Prostate gland (tissue), 2 donors: ENCODE measurements around the gene ADIPOQ. TPM values are rescaled to one million over a fixed set of nuclear protein-coding genes. Genes with fewer than 3 reads are reported as not detected.
"Not testable (repeated sequence)": the region's sequence is repeated elsewhere in the genome, so short reads cannot be mapped to it uniquely, and the experiment has no call there.

ENCODE experiments used
- DNase-seq: peaks from one replicate; pipeline ENCODE4 v3.0.0-alpha.2; 2019; ENCODE audit warnings: low spot score
- H3K27ac ChIP-seq, 2 donors: fragments of 200-600 bp; sonication (generic); 2 replicates each; pipeline ENCODE4 v1.5.1; 2017 to 2019
- H3K27me3 ChIP-seq: fragments of 200-600 bp; sonication (generic); replicated peaks from 2 replicates; pipeline ENCODE4 v1.5.1; 2019; ENCODE audit not compliant: insufficient read depth
- H3K36me3 ChIP-seq, 2 donors: fragments of 200-600 bp; sonication (generic); 1 replicate in 1 of 2; 2 replicates in 1 of 2; pipeline versions ENCODE4 v1.5.1 to v1.8.1; 2017 to 2019
- H3K4me1 ChIP-seq: fragments of 200-600 bp; sonication (generic); replicated peaks from 2 replicates; pipeline ENCODE4 v1.5.1; 2019
- H3K4me3 ChIP-seq, 2 donors: fragments of 200-600 bp; sonication (generic); 2 replicates each; pipeline ENCODE4 v1.5.1; 2017 to 2019
- H3K9me3 ChIP-seq: fragments of 200-600 bp; sonication (generic); 2 replicates; pipeline ENCODE4 v1.5.1; 2017
- POLR2A ChIP-seq: fragments of 450-650 bp; IDR thresholded peaks from one replicate; pipeline ENCODE4 v1.6.1; 2016; ENCODE audit warnings: antibody characterized with exemption, mild to moderate bottlenecking
- POLR2AphosphoS5 ChIP-seq: sonication (generic); formaldehyde crosslinking; IDR thresholded peaks from one replicate; pipeline ENCODE4 v1.6.1; 2017; ENCODE audit warnings: antibody characterized with exemption
- WGBS: methylation state at CpG from one replicate; pipeline ENCODE4 v1.1.5; 2018; 5-methylcytosine and 5-hydroxymethylcytosine counted together
- intact Hi-C: fragments of 100-400 bp; cut with DNase I; formaldehyde crosslinking; loops from one replicate; pipeline ENCODE4 v1.14.2; 2022
- total RNA-seq, 2 donors: library from RNA; depleted of rRNA; stranded (reverse); fragments of >200 nt; gene quantifications; one replicate each; pipeline ENCODE4 v1.1.0, GENCODE V29; 2016
- TF ChIP-seq, protein P1 (sequence below), 4 experiments: fragments of 200-600 bp in 2 of 4; fragments of 450-650 bp in 2 of 4; sonication (generic) in 2 of 4; IDR thresholded peaks; 1 replicate in 3 of 4; 2 replicates in 1 of 4; pipeline ENCODE4 v1.5.1; 2016 to 2019; ENCODE audit warnings: antibody characterized with exemption in 4 of 4, mild to moderate bottlenecking in 2 of 4, moderate library complexity in 2 of 4

The ADIPOQ gene
- total RNA-seq: not detected

GRCh38 chr3:186842426-186843038 lies at the start of gene ADIPOQ:
ADIPOQ (plus strand) TSS chr3:186842710; CDS start chr3:186853059, 10,349 bp downstream.
- Histone ChIP-seq H3K4me3 (no peak within 1 kb of the TSS), H3K36me3 (no peaks in the 10 kb centered on the region), H3K4me1 (peaks cover 4% of the 10 kb centered on the region), H3K27ac (no peak within 1 kb of the TSS), H3K9me3 (no peaks in the 10 kb centered on the region), H3K27me3 (no peaks in the 10 kb centered on the region)
- TF ChIP-seq, protein P1, sequence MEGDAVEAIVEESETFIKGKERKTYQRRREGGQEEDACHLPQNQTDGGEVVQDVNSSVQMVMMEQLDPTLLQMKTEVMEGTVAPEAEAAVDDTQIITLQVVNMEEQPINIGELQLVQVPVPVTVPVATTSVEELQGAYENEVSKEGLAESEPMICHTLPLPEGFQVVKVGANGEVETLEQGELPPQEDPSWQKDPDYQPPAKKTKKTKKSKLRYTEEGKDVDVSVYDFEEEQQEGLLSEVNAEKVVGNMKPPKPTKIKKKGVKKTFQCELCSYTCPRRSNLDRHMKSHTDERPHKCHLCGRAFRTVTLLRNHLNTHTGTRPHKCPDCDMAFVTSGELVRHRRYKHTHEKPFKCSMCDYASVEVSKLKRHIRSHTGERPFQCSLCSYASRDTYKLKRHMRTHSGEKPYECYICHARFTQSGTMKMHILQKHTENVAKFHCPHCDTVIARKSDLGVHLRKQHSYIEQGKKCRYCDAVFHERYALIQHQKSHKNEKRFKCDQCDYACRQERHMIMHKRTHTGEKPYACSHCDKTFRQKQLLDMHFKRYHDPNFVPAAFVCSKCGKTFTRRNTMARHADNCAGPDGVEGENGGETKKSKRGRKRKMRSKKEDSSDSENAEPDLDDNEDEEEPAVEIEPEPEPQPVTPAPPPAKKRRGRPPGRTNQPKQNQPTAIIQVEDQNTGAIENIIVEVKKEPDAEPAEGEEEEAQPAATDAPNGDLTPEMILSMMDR (IDR thresholded peaks at IDR 0.05): no peak
- TF ChIP-seq POLR2AphosphoS5 (no peak), POLR2A (no peak)
- intact Hi-C loops: no loop called here
- no peak for DNase-seq
- WGBS: 88% methylated on average over 7 of the region's 7 CpGs

DNA sequence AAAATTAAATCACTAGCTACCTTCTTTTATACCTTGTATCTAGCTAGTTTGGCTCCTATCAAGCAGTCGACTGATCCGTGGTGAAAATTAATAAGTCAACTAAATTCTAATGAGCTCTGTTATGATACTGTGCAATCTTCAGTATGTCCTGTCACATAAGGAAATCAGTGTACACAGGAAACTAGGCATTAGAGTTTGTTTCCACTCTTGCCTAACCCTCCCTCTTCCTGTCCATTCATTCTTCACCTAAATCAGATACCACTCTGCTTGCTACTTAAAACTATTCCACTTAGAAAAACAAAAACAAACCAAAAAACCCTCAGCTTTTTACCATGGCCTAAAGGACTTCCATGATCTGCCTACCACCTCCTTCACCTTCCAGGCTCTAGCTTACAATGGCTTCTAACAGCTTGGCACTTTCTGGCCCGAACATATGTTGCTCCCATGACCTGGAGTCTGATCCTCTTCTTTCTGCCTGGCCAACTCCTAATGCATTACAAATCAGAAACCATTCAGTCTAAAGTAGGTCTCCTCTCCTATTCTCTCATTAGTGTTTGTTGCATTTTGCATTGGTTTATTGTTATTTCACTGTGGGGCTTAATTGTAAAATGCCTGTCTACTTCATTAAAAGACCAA lies 44.2 kb upstream of the ADIPOQ start:
- 89% methylated on average over 3 of the region's 3 CpGs for WGBS
- H3K4me3 ChIP-seq: no peak overlapping the region
- no peaks in the 10 kb centered on the region for H3K4me1 ChIP-seq
- H3K27me3 ChIP-seq: no peaks in the 10 kb centered on the region
- no peak for TF ChIP-seq POLR2A
- TF ChIP-seq, protein P1 (IDR thresholded peaks at IDR 0.05): no peak
- TF ChIP-seq POLR2AphosphoS5: no peak
- intact Hi-C loops: no loop called here
- no peak for DNase-seq
- no peaks in the 10 kb centered on the region for H3K36me3 ChIP-seq
- no peak overlapping the region for H3K27ac ChIP-seq
- no peaks in the 10 kb centered on the region for H3K9me3 ChIP-seq

GRCh38 chr3:186800285-186800684 lies 42.2 kb upstream of the ADIPOQ start:
- H3K27me3 ChIP-seq: no peaks in the 10 kb centered on the region
- intact Hi-C loops: no loop called here
- TF ChIP-seq, protein P1 (IDR thresholded peaks at IDR 0.05): no peak
- no peak for TF ChIP-seq POLR2AphosphoS5
- TF ChIP-seq POLR2A: no peak
- no peaks in the 10 kb centered on the region for H3K4me1 ChIP-seq
- no peaks in the 10 kb centered on the region for H3K9me3 ChIP-seq
- 78% methylated on average over 1 of the region's 1 CpG for WGBS
- no peaks in the 10 kb centered on the region for H3K36me3 ChIP-seq
- DNase-seq: no peak
- no peak overlapping the region for H3K4me3 ChIP-seq
- no peak overlapping the region for H3K27ac ChIP-seq

DNA sequence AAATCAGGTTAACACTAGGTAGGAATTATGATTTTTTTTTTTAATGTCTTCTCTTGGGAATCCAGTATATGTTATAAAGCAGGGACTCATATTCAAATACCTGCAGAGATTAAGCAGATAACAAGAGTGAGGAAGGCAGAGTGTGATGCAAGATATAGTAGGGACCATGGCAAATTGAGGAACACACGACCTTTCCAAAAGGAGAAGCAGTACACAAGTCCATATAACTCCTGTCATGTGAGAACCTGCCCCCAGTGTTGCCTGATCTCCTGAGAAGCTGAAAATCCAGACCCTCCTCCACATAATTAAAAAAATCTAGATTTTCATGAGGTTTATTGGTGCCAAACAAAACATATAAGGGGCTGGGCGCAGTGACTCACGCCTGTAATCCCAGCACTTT lies 39.8 kb upstream of the ADIPOQ start:
- no peak for DNase-seq
- Histone ChIP-seq H3K27me3 (no peaks in the 10 kb centered on the region), H3K9me3 (no peaks in the 10 kb centered on the region), H3K4me1 (no peaks in the 10 kb centered on the region), H3K4me3 (no peak overlapping the region), H3K36me3 (no peaks in the 10 kb centered on the region), H3K27ac (no peak overlapping the region)
- intact Hi-C loops: no loop called here
- WGBS: 83% methylated on average over 3 of the region's 3 CpGs
- TF ChIP-seq POLR2A: no peak
- TF ChIP-seq, protein P1 (IDR thresholded peaks at IDR 0.05): no peak
- TF ChIP-seq POLR2AphosphoS5: no peak

- H3K4me1 ChIP-seq, intact Hi-C loops, H3K9me3 ChIP-seq, H3K36me3 ChIP-seq, H3K27me3 ChIP-seq, H3K27ac ChIP-seq, H3K4me3 ChIP-seq, DNase-seq: not testable (repeated sequence)
- 90% methylated on average over 4 of the region's 4 CpGs for WGBS
Measured at GRCh38 chr3:186803447-186803846, 39.1 kb upstream of the ADIPOQ start.
